CD4-positive, alpha-beta T cell (primary cell): ENCODE data around the gene TRIML1. TPM values are rescaled to one million over a fixed set of nuclear protein-coding genes. Genes with fewer than 3 reads are reported as not detected.
"Not testable (repeated sequence)": the region's sequence is repeated elsewhere in the genome, so short reads cannot be mapped to it uniquely, and the experiment has no call there.

Source experiments
- ATAC-seq: fragments of 200-7000 bp; cut with Tn5 transposase; one replicate; pipeline ENCODE4 v1.10.0; 2022; ENCODE audit warnings: mild to moderate bottlenecking; ENCODE audit not compliant: poor library complexity
- CTCF ChIA-PET: fragments of 350-600 bp; sonication (Branson Sonifier 250); formaldehyde crosslinking; loops from one replicate; lab custom pipeline; 2021; ENCODE audit warnings: antibody characterized with exemption, inconsistent platforms; lab: Charles Lee
- POLR2A ChIA-PET: fragments of 350-600 bp; sonication (Branson Sonifier 250); formaldehyde crosslinking; loops from one replicate; lab custom pipeline; 2021; ENCODE audit warnings: antibody characterized with exemption, inconsistent platforms; lab: Charles Lee
- DNase-seq, 14 experiments: peaks; one replicate each; pipeline ENCODE4 v3.0.0-alpha.2; 2013 to 2020; ENCODE audit warnings: mixed read lengths in 2 of 14
- H3K27ac ChIP-seq, 2 donors: one replicate each; pipeline versions ENCODE4 v1.5.1 to v1.7.0; 2013; ENCODE audit warnings: low read length in 2 of 2, low read depth in 1 of 2, mild to moderate bottlenecking in 1 of 2
- H3K27me3 ChIP-seq, 2 experiments: 1 replicate in 1 of 2; 2 replicates in 1 of 2; pipeline versions ENCODE4 v1.6.1 to v1.7.0; 2013; ENCODE audit warnings: low read length in 2 of 2, control low read depth in 1 of 2, mild to moderate bottlenecking in 1 of 2, moderate library complexity in 1 of 2; ENCODE audit not compliant: insufficient read depth in 2 of 2, control insufficient read depth in 1 of 2
- H3K36me3 ChIP-seq: one replicate; pipeline ENCODE4 v1.6.1; 2013; ENCODE audit warnings: low read length, control low read depth; ENCODE audit not compliant: insufficient read depth
- H3K4me1 ChIP-seq: one replicate; pipeline ENCODE4 v1.6.1; 2013; ENCODE audit warnings: low read length, control low read depth; ENCODE audit not compliant: insufficient read depth
- H3K4me3 ChIP-seq: one replicate; pipeline ENCODE4 v1.5.1; 2013; ENCODE audit warnings: mild to moderate bottlenecking, low read length, moderate library complexity
- H3K9me3 ChIP-seq, 2 experiments: 1 replicate in 1 of 2; 2 replicates in 1 of 2; pipeline versions ENCODE4 v1.6.1 to v1.7.0; 2013; ENCODE audit warnings: low read length in 2 of 2, mild to moderate bottlenecking in 2 of 2, control low read depth in 1 of 2, moderate library complexity in 1 of 2; ENCODE audit not compliant: control insufficient read depth in 1 of 2, insufficient read depth in 1 of 2
- H3K27ac Mint-ChIP-seq: one replicate; pipeline ENCODE4 v1.8.0; 2020; ENCODE audit warnings: mixed read lengths
- H3K27me3 Mint-ChIP-seq: one replicate; pipeline ENCODE4 v1.8.0; 2021; ENCODE audit warnings: mixed read lengths
- H3K36me3 Mint-ChIP-seq: one replicate; pipeline ENCODE4 v1.8.0; 2021; ENCODE audit warnings: low read depth, mixed read lengths
- H3K4me1 Mint-ChIP-seq: one replicate; pipeline ENCODE4 v1.8.0; 2021; ENCODE audit warnings: low read depth, mixed read lengths
- H3K4me3 Mint-ChIP-seq: one replicate; pipeline ENCODE4 v1.8.0; 2020; ENCODE audit warnings: mild to moderate bottlenecking, mixed read lengths
- H3K9me3 Mint-ChIP-seq: one replicate; pipeline ENCODE4 v1.8.0; 2020; ENCODE audit warnings: mixed read lengths
- CTCF ChIP-seq: fragments of 200-600 bp; IDR thresholded peaks from one replicate; pipeline ENCODE4 v1.8.0; 2022; ENCODE audit warnings: antibody characterized with exemption, mild to moderate bottlenecking
- intact Hi-C, 2 experiments: fragments of 100-400 bp; cut with DNase I in 1 of 2; cut with micrococcal nuclease in 1 of 2; formaldehyde crosslinking; loops; one replicate each; pipeline versions ENCODE4 v1.15.1 to v1.9.0; 2023 to 2025; cut with DNase I, micrococcal nuclease
- total RNA-seq, 174 experiments: library from RNA in 2 of 174; stranded (reverse) in 2 of 174; gene quantifications; one replicate each; pipeline ENCODE4 v1.2.3 and lab custom pipeline; 2021 to 2026

TRIML1 gene
- total RNA-seq, 2 experiments from 2014 or later, result not detected

- H3K27me3 ChIP-seq, result no peaks in the 10 kb centered on the region
- H3K4me1 Mint-ChIP-seq, result no peaks in the 10 kb centered on the region
- POLR2A ChIA-PET, result no interaction called here
- no peak for TF ChIP-seq CTCF
- intact Hi-C loops, result no loop called here
- no peak for DNase-seq
- ATAC-seq, result no peak
- H3K27me3 Mint-ChIP-seq, result no peaks in the 10 kb centered on the region
- H3K27ac ChIP-seq, result no peak overlapping the region
- no peaks in the 10 kb centered on the region for H3K36me3 Mint-ChIP-seq
- no peaks in the 10 kb centered on the region for H3K4me1 ChIP-seq
- CTCF ChIA-PET, result no interaction called here
- H3K4me3 ChIP-seq, result no peak overlapping the region
- H3K9me3 ChIP-seq, result peaks cover 0 to 22% of the 10 kb centered on the region in 2 experiments
- H3K9me3 Mint-ChIP-seq, result peaks cover 5% of the 10 kb centered on the region
- H3K36me3 ChIP-seq, result no peaks in the 10 kb centered on the region
- H3K4me3 Mint-ChIP-seq, result no peak overlapping the region
- no peak overlapping the region for H3K27ac Mint-ChIP-seq
These were observed 15.6 kb downstream of the TRIML1 start for GRCh38 chr4:188154668-188155405.

GRCh38 chr4:188158336-188158735, 19.1 kb downstream of the TRIML1 start:
- ChIA-PET POLR2A (no interaction called here), CTCF (no interaction called here)
- intact Hi-C loops, result no loop called here
- ATAC-seq, result no peak
- Histone ChIP-seq H3K36me3 (no peaks in the 10 kb centered on the region), H3K4me3 (no peak overlapping the region), H3K4me1 (no peaks in the 10 kb centered on the region), H3K27ac (no peak overlapping the region), H3K9me3 (peaks cover 0 to 40% of the 10 kb centered on the region in 2 experiments), H3K27me3 (no peaks in the 10 kb centered on the region)
- Mint-ChIP-seq H3K27me3 (no peaks in the 10 kb centered on the region), H3K27ac (no peak overlapping the region), H3K9me3 (peaks cover 5% of the 10 kb centered on the region), H3K36me3 (no peaks in the 10 kb centered on the region), H3K4me3 (no peak overlapping the region), H3K4me1 (no peaks in the 10 kb centered on the region)
- TF ChIP-seq CTCF, result no peak
- DNase-seq, result no peak

- H3K9me3 Mint-ChIP-seq, H3K27ac ChIP-seq, H3K4me3 Mint-ChIP-seq, H3K27me3 ChIP-seq, H3K4me3 ChIP-seq, ATAC-seq, POLR2A ChIA-PET, H3K27me3 Mint-ChIP-seq, H3K4me1 Mint-ChIP-seq, H3K36me3 Mint-ChIP-seq, CTCF ChIA-PET, H3K4me1 ChIP-seq, intact Hi-C loops, H3K36me3 ChIP-seq, H3K27ac Mint-ChIP-seq, DNase-seq: not testable (repeated sequence)
- peaks cover 0 to 42% of the 10 kb centered on the region in 2 experiments for H3K9me3 ChIP-seq
These were observed 20.4 kb downstream of the TRIML1 start for GRCh38 chr4:188159513-188160226.
